ENCODE results near the gene XRCC5.
A peak's percentile ranks its signal among the peaks of the same experiment; 100 is the strongest.

XRCC5 gene

DNA sequence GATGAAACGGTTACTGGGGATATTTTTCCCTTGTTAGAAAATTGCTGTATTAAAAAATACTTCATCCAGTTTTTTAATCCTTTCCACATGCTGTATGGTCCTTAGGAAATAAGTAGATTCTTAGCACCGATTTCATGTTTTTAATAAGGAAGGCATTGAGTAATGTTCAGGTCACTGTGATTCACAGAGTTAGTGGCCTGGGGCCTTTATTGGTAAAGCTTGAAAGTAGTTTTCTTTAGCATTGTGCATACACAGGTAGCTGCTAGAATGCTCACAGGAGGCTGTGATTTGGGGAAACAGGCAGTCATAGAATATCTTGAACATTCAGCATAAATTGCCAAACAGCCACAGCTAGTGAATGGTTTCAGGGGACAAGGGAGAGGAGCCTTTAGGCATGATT, 79.8 kb downstream of the XRCC5 start:
- no peaks in the 10 kb centered on the region for H3K9me3 ChIP-seq (ENCODE audit: control insufficient read depth, low read length)
- H3K27ac ChIP-seq: peak overlapping the region; percentile 25
- H3K9ac ChIP-seq: no peak overlapping the region
- H2AFZ ChIP-seq: no peak overlapping the region
- H3K4me1 ChIP-seq: peaks cover 19% of the 10 kb centered on the region
- H3K4me3 ChIP-seq (ENCODE audit: low read depth, low read length): no peak overlapping the region
- peaks cover 8% of the 10 kb centered on the region for H3K79me2 ChIP-seq
- H3K27me3 ChIP-seq (ENCODE audit: control insufficient read depth, insufficient read depth, low read length): no peaks in the 10 kb centered on the region
- H3K4me2 ChIP-seq (ENCODE audit: low read length): peak overlapping the region; percentile 37
- no peaks in the 10 kb centered on the region for H3K36me3 ChIP-seq (ENCODE audit: control insufficient read depth, insufficient read depth, low read length)
- TF ChIP-seq, protein P1, sequence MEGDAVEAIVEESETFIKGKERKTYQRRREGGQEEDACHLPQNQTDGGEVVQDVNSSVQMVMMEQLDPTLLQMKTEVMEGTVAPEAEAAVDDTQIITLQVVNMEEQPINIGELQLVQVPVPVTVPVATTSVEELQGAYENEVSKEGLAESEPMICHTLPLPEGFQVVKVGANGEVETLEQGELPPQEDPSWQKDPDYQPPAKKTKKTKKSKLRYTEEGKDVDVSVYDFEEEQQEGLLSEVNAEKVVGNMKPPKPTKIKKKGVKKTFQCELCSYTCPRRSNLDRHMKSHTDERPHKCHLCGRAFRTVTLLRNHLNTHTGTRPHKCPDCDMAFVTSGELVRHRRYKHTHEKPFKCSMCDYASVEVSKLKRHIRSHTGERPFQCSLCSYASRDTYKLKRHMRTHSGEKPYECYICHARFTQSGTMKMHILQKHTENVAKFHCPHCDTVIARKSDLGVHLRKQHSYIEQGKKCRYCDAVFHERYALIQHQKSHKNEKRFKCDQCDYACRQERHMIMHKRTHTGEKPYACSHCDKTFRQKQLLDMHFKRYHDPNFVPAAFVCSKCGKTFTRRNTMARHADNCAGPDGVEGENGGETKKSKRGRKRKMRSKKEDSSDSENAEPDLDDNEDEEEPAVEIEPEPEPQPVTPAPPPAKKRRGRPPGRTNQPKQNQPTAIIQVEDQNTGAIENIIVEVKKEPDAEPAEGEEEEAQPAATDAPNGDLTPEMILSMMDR (IDR thresholded peaks at IDR 0.05): no peak

DNA sequence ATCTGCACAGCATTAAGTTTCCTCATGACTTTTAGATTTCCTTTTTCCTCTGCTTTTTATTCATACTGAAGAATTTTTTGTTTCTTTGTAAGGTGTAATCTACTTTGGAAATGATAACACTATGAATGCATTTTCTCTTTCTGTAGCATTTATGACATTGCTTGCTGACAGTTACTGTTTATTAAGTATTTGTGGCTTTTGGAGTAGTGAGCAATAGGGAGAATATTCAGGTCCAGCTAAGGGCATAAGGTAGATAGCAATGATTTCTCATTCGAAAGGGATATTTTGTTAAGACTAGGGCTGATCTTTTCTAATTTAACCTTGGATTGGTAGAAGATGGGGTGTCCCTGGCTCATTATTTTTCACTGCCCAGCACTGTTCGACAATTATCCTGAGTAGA, 80.3 kb downstream of the XRCC5 start:
- H3K4me2 ChIP-seq (ENCODE audit: low read length): no peak overlapping the region
- H3K79me2 ChIP-seq: peaks cover 7% of the 10 kb centered on the region
- H3K4me1 ChIP-seq: peaks cover 19% of the 10 kb centered on the region
- TF ChIP-seq, protein P1 (IDR thresholded peaks at IDR 0.05): no peak
- H3K9ac ChIP-seq: no peak overlapping the region
- H3K36me3 ChIP-seq (ENCODE audit: control insufficient read depth, insufficient read depth, low read length): no peaks in the 10 kb centered on the region
- H2AFZ ChIP-seq: no peak overlapping the region
- H3K4me3 ChIP-seq (ENCODE audit: low read depth, low read length): no peak overlapping the region
- peak overlapping the region; percentile 25 for H3K27ac ChIP-seq
- H3K9me3 ChIP-seq (ENCODE audit: control insufficient read depth, low read length): no peaks in the 10 kb centered on the region
- no peaks in the 10 kb centered on the region for H3K27me3 ChIP-seq (ENCODE audit: control insufficient read depth, insufficient read depth, low read length)

DNA sequence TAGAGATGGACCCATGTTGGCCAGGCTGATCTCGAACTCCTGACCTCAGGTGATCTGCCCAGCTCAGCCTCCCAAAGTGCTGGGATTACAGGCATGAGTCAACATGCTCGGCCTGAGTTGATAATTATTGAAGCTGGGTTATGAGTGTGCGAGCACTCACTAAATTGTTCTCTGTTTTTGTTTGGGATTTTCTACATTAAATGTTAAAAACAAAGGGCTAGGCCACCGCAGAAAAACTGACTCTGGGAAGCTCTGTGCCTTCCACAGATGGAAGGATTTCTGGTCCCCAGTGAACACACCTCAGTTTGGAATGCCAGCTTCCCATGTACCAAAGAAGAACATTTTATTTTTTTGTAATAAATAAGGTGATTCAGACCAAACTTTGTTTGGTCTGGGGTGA, 83.0 kb downstream of the XRCC5 start:
- H3K9me3 ChIP-seq (ENCODE audit: control insufficient read depth, low read length): no peaks in the 10 kb centered on the region
- no peak overlapping the region for H3K4me3 ChIP-seq (ENCODE audit: low read depth, low read length)
- H3K27me3 ChIP-seq (ENCODE audit: control insufficient read depth, insufficient read depth, low read length): no peaks in the 10 kb centered on the region

DNA sequence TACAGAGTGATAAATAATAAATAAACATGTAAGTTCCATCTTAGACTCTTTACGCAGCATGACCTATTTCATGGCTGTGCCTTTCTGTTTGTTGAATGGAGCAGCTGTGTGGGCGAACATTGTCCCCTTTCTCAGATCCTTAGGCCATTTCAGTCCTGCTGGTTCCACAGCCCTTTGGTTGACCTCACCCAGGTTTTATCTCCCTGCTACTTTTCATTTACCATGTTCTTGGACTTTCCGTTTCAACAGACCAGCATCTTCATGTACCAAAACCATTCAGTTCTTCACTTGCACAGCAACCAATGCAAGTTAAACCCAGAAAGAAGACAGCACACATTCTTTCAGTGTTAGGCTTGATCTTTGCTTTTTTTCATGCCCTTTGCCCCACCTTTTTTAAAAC, 83.8 kb downstream of the XRCC5 start:
- Histone ChIP-seq H3K27me3 (ENCODE audit: control insufficient read depth, insufficient read depth, low read length) (no peaks in the 10 kb centered on the region), H3K9ac (no peak overlapping the region), H2AFZ (no peak overlapping the region), H3K4me1 (peaks cover 13% of the 10 kb centered on the region), H3K9me3 (ENCODE audit: control insufficient read depth, low read length) (no peaks in the 10 kb centered on the region), H3K4me2 (ENCODE audit: low read length) (no peak overlapping the region), H3K36me3 (ENCODE audit: control insufficient read depth, insufficient read depth, low read length) (no peaks in the 10 kb centered on the region), H3K4me3 (ENCODE audit: low read depth, low read length) (no peak overlapping the region), H3K79me2 (peaks cover 3% of the 10 kb centered on the region), H3K27ac (no peak overlapping the region)
- TF ChIP-seq, protein P1 (IDR thresholded peaks at IDR 0.05): no peak

More for the DNA sequence above, 83.0 kb downstream of the XRCC5 start:
- H3K4me2 ChIP-seq (ENCODE audit: low read length): no peak overlapping the region
- peaks cover 3% of the 10 kb centered on the region for H3K79me2 ChIP-seq
- H3K36me3 ChIP-seq (ENCODE audit: control insufficient read depth, insufficient read depth, low read length): no peaks in the 10 kb centered on the region
- TF ChIP-seq, protein P1 (IDR thresholded peaks at IDR 0.05): no peak
- H3K9ac ChIP-seq: no peak overlapping the region
- peaks cover 13% of the 10 kb centered on the region for H3K4me1 ChIP-seq
- H2AFZ ChIP-seq: no peak overlapping the region
- H3K27ac ChIP-seq: no peak overlapping the region

DNA sequence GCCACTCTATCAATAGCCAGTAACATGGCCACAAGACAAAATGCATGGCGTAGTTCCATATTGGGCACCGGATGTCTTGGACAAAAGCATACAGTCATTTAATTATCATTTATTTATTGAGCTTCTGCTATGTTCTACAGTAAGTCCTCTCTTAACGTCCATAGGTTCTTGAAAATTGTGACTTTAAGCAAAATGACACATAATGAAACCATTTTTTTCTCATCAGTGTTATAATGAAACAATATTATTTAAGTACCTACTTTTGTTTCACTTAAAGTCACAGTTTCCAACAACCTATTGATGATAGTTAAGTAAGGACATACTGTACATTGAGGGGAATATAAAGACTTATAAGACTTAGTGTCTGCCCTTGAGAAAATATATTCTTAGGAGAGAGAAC, 84.9 kb downstream of the XRCC5 start:
- Histone ChIP-seq H3K4me3 (ENCODE audit: low read depth, low read length) (no peak overlapping the region), H3K36me3 (ENCODE audit: control insufficient read depth, insufficient read depth, low read length) (no peaks in the 10 kb centered on the region), H3K9me3 (ENCODE audit: control insufficient read depth, low read length) (no peaks in the 10 kb centered on the region), H3K4me2 (ENCODE audit: low read length) (no peak overlapping the region), H3K9ac (no peak overlapping the region), H3K4me1 (peaks cover 4% of the 10 kb centered on the region), H3K79me2 (peaks cover 3% of the 10 kb centered on the region), H3K27me3 (ENCODE audit: control insufficient read depth, insufficient read depth, low read length) (no peaks in the 10 kb centered on the region), H3K27ac (no peak overlapping the region), H2AFZ (no peak overlapping the region)
- TF ChIP-seq, protein P1 (IDR thresholded peaks at IDR 0.05): no peak
